Measurements from ENCODE around the gene HSPB2. TPM values are rescaled to one million over a fixed set of nuclear protein-coding genes. Genes with fewer than 3 reads are reported as not detected.

The HSPB2 gene
- total and polyA plus RNA-seq, 10 of the 15 experiments (the other 5 are each of a cell fraction or from before 2014, with no cell fraction given) = not detected

DNA sequence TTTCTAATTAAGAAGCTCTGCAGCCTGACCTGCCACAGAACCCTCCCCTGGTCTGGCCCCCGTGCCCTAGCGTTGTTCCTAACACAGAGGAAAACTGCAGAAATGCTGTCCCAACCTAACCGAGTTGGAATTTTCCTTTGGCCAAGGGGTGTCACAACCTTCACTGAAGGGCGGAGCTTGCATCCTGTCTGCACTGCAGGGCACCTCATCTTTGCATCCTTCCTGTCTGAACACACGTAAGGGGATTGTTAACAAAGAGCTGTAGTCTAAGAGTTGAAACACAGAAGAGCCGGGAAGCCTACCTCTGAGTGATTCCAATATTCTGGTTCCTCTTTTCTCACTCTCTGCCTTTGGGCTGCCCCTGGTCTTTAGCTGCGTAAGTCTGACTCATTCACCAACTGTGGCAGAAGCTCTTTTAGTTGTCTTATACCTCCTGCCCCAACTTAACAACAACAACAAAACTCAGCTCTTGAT, 26.2 kb downstream of the HSPB2 start (continued):
- TF ChIP-seq, protein P1, sequence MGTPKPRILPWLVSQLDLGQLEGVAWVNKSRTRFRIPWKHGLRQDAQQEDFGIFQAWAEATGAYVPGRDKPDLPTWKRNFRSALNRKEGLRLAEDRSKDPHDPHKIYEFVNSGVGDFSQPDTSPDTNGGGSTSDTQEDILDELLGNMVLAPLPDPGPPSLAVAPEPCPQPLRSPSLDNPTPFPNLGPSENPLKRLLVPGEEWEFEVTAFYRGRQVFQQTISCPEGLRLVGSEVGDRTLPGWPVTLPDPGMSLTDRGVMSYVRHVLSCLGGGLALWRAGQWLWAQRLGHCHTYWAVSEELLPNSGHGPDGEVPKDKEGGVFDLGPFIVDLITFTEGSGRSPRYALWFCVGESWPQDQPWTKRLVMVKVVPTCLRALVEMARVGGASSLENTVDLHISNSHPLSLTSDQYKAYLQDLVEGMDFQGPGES (IDR thresholded peaks at IDR 0.05) = no peak
- TF ChIP-seq TAF1 (IDR thresholded peaks at IDR 0.05; ENCODE audit: borderline replicate concordance, low read depth, low read length) = 0 out of 2 replicates have a peak, but pooled peaks have one; percentile 21
- peak; percentile 83 for TF ChIP-seq EED (IDR thresholded peaks at IDR 0.05; ENCODE audit: low read depth)
- no peak for TF ChIP-seq SUPT20H (IDR thresholded peaks at IDR 0.05; ENCODE audit: borderline replicate concordance, control insufficient read depth, low read depth, low read length)
- TF ChIP-seq EP300 (IDR thresholded peaks at IDR 0.05; ENCODE audit: borderline replicate concordance in 1 of 2, control insufficient read depth in 1 of 2, low read depth in 2 of 2, low read length in 2 of 2) = peak in 1 of 2 experiments; percentile 65; a peak in 1 of 4 replicates

DNA sequence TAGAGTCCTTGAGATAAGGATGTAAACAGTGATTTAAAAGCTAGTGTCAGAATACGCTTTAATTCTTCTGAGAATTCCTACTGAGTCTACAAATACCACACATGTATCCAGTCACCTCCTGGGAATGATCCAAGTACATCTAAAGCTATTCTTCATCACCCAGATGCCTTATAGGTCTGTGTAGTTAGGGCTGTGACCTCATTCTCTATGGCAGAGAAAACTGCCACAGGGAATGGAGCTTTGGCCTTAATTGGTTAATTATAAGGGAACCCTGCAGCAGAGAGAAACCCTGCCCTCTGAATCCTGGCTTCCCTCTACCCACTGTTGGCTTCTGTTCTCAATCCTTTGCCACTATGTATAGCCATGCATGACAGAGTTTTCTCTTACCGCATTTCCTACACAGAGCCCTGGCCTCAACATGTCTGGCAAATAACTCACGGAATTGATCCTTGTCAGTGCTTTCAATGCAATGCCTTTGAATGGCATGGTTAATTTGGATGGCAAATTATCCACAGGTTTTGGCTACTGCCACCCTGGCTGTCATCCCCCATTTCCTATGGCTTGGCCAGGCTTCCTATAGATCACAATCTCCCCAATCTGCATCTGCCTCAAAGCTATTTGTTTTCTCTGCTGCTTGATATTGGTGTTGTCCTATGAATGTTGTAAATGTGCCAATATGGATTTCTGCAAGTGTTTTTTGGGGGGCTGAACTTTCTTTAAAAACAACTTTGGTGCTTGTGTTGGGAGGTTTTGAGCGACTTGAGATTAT, 27.5 kb downstream of the HSPB2 start:
- ChIA-PET SMC1A (ENCODE audit: uncharacterized antibody, unreplicated experiment) (interaction anchor here (0.8 to 1.4 kb wide), 2 partner anchors 7 to 42 kb away, joined by 5 to 6 read pairs; no protein-coding TSS in a partner anchor), CTCF (interaction anchor here (1.4 to 3.4 kb wide), 2 partner anchors 11 to 22 kb away, joined by 5 to 16 read pairs; no protein-coding TSS in a partner anchor), RAD21 (ENCODE audit: unreplicated experiment) (interaction anchor here (1.9 to 10.8 kb wide), 2 partner anchors 13 to 40 kb away, joined by 7 to 109 read pairs; no protein-coding TSS in a partner anchor), POLR2A (interaction anchor here (0.5 to 1.1 kb wide), 2 partner anchors 13 to 635 kb away, joined by 5 to 8 read pairs; no protein-coding TSS in a partner anchor)
- Histone ChIP-seq H3K36me3 (ENCODE audit: control insufficient read depth in 2 of 2, insufficient read depth in 2 of 2, low read length in 1 of 2) (no peaks in the 10 kb centered on the region), H3K9me3 (replicated peaks; ENCODE audit: control insufficient read depth, insufficient read depth, low read length) (no peaks in the 10 kb centered on the region), H3K27me3 (replicated peaks in 1 of 2; ENCODE audit: control insufficient read depth in 2 of 2, insufficient read depth in 2 of 2, low read length in 1 of 2) (0 out of 4 replicates have a peak, but pooled peaks cover 0 to 1% of the 10 kb centered on the region in 2 experiments), H4K20me1 (ENCODE audit: control insufficient read depth, insufficient read depth) (no peaks in the 10 kb centered on the region), H3K4me2 (ENCODE audit: control insufficient read depth, insufficient read depth) (no peak overlapping the region), H2AFZ (ENCODE audit: control insufficient read depth, low read depth, low read length) (no peak overlapping the region), H3K4me3 (no peak overlapping the region), H3K4me1 (ENCODE audit: control insufficient read depth, insufficient read depth, low read length) (peaks cover 22% of the 10 kb centered on the region), H3K27ac (ENCODE audit: control insufficient read depth, insufficient read depth) (no peak overlapping the region), H3K79me2 (ENCODE audit: control insufficient read depth, insufficient read depth, low read length) (no peaks in the 10 kb centered on the region), H3K9ac (ENCODE audit: control insufficient read depth, insufficient read depth, low read length) (no peak overlapping the region)
- intact Hi-C loops (cut with micrococcal nuclease; ENCODE audit: unreplicated experiment) = loop anchor here (10.0 kb wide), 1 partner anchor 235 kb away; the partner anchor contains the start of gene BCO2
- no peak for TF ChIP-seq POLR2A (IDR thresholded peaks at IDR 0.05; ENCODE audit: low read depth, low read length)
- no peak for TF ChIP-seq CBX5 (IDR thresholded peaks at IDR 0.05; ENCODE audit: low read depth)
- no peak for TF ChIP-seq ZSCAN29 (IDR thresholded peaks at IDR 0.05)
- no peak for TF ChIP-seq LARP7 (IDR thresholded peaks at IDR 0.05)
- TF ChIP-seq ZNF384 (IDR thresholded peaks at IDR 0.05; ENCODE audit: borderline replicate concordance, low read depth, low read length) = no peak
- no peak for TF ChIP-seq CHD4 (IDR thresholded peaks at IDR 0.05)
- TF ChIP-seq, protein P2, sequence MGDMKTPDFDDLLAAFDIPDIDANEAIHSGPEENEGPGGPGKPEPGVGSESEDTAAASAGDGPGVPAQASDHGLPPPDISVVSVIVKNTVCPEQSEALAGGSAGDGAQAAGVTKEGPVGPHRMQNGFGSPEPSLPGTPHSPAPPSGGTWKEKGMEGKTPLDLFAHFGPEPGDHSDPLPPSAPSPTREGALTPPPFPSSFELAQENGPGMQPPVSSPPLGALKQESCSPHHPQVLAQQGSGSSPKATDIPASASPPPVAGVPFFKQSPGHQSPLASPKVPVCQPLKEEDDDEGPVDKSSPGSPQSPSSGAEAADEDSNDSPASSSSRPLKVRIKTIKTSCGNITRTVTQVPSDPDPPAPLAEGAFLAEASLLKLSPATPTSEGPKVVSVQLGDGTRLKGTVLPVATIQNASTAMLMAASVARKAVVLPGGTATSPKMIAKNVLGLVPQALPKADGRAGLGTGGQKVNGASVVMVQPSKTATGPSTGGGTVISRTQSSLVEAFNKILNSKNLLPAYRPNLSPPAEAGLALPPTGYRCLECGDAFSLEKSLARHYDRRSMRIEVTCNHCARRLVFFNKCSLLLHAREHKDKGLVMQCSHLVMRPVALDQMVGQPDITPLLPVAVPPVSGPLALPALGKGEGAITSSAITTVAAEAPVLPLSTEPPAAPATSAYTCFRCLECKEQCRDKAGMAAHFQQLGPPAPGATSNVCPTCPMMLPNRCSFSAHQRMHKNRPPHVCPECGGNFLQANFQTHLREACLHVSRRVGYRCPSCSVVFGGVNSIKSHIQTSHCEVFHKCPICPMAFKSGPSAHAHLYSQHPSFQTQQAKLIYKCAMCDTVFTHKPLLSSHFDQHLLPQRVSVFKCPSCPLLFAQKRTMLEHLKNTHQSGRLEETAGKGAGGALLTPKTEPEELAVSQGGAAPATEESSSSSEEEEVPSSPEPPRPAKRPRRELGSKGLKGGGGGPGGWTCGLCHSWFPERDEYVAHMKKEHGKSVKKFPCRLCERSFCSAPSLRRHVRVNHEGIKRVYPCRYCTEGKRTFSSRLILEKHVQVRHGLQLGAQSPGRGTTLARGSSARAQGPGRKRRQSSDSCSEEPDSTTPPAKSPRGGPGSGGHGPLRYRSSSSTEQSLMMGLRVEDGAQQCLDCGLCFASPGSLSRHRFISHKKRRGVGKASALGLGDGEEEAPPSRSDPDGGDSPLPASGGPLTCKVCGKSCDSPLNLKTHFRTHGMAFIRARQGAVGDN (IDR thresholded peaks at IDR 0.05) = no peak
- in situ Hi-C loops (cut with MboI) = loop anchor here (10.0 kb wide), 2 partner anchors 55 to 335 kb away; no protein-coding TSS in a partner anchor
- DNase-seq (ENCODE audit: low read depth, low spot score) = no peak
- 76% methylated on average over 4 of the region's 4 CpGs for WGBS (ENCODE audit: insufficient coverage, insufficient replicate concordance, low lambda C conversion rate, missing lambda C conversion rate)
- no TSS peak for BruUV-seq (replicated peaks)
- FAIRE-seq = no peak
- ATAC-seq = no peak
